ENCODE measurements around the gene SPATA31D4. TPM values are rescaled to one million over a fixed set of nuclear protein-coding genes. Genes with fewer than 3 reads are reported as not detected.
"Not testable (repeated sequence)": the region's sequence is repeated elsewhere in the genome, so short reads cannot be mapped to it uniquely, and the experiment has no call there.

SPATA31D4 gene
- total RNA-seq, 4 donors from 2014 or later = not detected

DNA sequence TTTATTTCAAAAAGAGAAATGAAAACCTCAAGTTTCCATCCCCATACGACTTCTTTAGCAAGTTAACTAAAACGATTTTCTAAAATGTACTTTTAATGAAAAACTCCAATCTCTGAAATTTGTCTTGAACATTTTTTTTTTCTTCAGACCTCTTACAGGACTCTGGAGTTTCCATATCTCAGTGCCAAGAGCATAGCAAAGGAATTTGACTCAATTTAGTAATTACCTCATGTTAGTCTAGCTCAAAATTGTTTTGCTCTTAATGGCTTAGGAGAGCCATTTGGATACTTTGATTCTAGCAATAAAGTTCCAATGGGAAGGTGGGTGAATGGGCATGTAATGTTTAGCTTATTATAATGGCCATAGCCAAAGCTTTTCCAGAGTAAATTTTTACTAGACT is 26.0 kb upstream of the SPATA31D4 start:
- no peaks in the 10 kb centered on the region for H3K9me3 ChIP-seq
- H3K4me1 ChIP-seq = no peaks in the 10 kb centered on the region
- no peaks in the 10 kb centered on the region for H3K27me3 ChIP-seq
- WGBS = 61% methylated on average over 2 of the region's 2 CpGs
- TF ChIP-seq, protein P1, sequence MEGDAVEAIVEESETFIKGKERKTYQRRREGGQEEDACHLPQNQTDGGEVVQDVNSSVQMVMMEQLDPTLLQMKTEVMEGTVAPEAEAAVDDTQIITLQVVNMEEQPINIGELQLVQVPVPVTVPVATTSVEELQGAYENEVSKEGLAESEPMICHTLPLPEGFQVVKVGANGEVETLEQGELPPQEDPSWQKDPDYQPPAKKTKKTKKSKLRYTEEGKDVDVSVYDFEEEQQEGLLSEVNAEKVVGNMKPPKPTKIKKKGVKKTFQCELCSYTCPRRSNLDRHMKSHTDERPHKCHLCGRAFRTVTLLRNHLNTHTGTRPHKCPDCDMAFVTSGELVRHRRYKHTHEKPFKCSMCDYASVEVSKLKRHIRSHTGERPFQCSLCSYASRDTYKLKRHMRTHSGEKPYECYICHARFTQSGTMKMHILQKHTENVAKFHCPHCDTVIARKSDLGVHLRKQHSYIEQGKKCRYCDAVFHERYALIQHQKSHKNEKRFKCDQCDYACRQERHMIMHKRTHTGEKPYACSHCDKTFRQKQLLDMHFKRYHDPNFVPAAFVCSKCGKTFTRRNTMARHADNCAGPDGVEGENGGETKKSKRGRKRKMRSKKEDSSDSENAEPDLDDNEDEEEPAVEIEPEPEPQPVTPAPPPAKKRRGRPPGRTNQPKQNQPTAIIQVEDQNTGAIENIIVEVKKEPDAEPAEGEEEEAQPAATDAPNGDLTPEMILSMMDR (IDR thresholded peaks at IDR 0.05) = no peak
- TF ChIP-seq POLR2A (IDR thresholded peaks at IDR 0.05) (no peak), EP300 (IDR thresholded peaks at IDR 0.05) (no peak), POLR2AphosphoS5 (IDR thresholded peaks at IDR 0.05) (no peak)
- DNase-seq (ENCODE audit: low spot score in 2 of 2) = no peak
- no peak overlapping the region for H3K4me3 ChIP-seq
- no peak overlapping the region for H3K27ac ChIP-seq
- H3K36me3 ChIP-seq = no peaks in the 10 kb centered on the region

DNA sequence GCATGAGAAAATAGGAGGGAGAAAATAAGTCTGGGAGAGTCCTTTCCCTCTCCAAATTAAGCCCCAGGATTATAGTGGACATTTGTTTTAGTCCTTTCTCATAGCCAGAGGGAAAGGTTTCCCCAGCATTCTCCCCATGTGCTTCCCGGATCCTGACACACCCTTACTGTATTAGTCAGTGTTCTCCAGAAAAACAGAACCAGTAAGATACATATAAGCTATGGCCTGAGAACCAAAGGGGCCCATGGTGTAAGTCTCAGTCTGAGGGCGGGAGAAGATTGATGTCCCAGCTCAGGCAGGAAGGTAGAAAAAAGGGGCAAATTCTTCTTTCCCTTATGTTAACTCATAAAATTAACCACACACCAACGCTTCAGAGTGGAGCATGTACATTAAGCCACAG is 25.6 kb upstream of the SPATA31D4 start:
- Histone ChIP-seq H3K4me3 (no peak overlapping the region), H3K9me3 (no peaks in the 10 kb centered on the region), H3K27ac (no peak overlapping the region), H3K27me3 (no peaks in the 10 kb centered on the region), H3K4me1 (no peaks in the 10 kb centered on the region), H3K36me3 (no peaks in the 10 kb centered on the region)
- WGBS = 71% methylated on average over 3 of the region's 3 CpGs
- no peak for DNase-seq (ENCODE audit: low spot score in 2 of 2)
- TF ChIP-seq POLR2AphosphoS5 (IDR thresholded peaks at IDR 0.05) (no peak), POLR2A (IDR thresholded peaks at IDR 0.05) (no peak), EP300 (IDR thresholded peaks at IDR 0.05) (no peak)
- TF ChIP-seq, protein P1 (IDR thresholded peaks at IDR 0.05) = no peak

DNA sequence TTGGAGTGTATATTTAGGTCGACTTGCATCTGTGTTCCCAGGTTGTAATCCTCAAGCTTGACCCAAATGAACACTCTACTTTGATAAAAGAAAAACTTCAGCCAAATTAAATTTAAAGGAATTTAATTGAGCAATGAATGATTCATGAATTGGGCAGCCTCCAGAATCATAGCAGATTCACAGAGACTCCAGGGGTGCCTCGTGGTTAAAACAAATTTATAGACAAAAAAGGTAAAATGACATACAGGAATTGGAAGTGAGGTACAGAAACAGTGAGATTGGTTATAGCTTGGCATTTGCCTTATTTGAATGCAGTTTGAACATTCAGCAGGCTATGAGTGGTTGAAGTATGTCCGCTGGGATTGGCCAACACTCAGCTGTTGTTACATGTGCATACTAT is 21.6 kb upstream of the SPATA31D4 start:
- no peak overlapping the region for H3K4me3 ChIP-seq
- no peaks in the 10 kb centered on the region for H3K36me3 ChIP-seq
- H3K27ac ChIP-seq = no peak overlapping the region
- WGBS = 56% methylated on average over 3 of the region's 3 CpGs
- no peak for DNase-seq (ENCODE audit: low spot score in 2 of 2)
- H3K9me3 ChIP-seq = no peaks in the 10 kb centered on the region
- no peak for TF ChIP-seq POLR2AphosphoS5 (IDR thresholded peaks at IDR 0.05)
- TF ChIP-seq POLR2A (IDR thresholded peaks at IDR 0.05) = no peak
- TF ChIP-seq EP300 (IDR thresholded peaks at IDR 0.05) = no peak
- TF ChIP-seq, protein P1 (IDR thresholded peaks at IDR 0.05) = no peak
- H3K27me3 ChIP-seq = no peaks in the 10 kb centered on the region
- no peaks in the 10 kb centered on the region for H3K4me1 ChIP-seq

DNA sequence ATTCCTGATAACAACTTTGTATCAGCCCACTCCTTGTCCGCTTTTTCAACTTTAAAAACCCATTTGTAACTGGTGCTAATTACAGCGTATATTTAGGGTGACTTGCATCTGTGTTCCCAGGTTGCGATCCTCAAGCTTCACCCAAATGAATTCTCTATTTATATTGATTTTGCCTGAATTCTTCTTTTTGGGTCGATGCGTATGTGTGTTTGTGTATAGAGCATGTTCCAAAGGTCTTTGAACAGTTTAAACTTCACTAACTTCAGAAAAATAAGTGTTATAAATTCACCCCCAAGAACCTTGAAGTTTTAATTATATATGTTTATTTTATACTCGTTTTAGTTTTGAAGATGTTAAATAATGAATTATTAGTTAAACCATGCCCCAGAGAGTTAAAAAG is 16.1 kb upstream of the SPATA31D4 start:
- DNase-seq (ENCODE audit: low spot score in 2 of 2) = no peak
- TF ChIP-seq, protein P1 (IDR thresholded peaks at IDR 0.05) = no peak
- TF ChIP-seq POLR2AphosphoS5 (IDR thresholded peaks at IDR 0.05) (no peak), EP300 (IDR thresholded peaks at IDR 0.05) (no peak), POLR2A (IDR thresholded peaks at IDR 0.05) (no peak)
- Histone ChIP-seq H3K27ac (no peak overlapping the region), H3K9me3 (no peaks in the 10 kb centered on the region), H3K4me3 (no peak overlapping the region), H3K4me1 (no peaks in the 10 kb centered on the region), H3K36me3 (no peaks in the 10 kb centered on the region), H3K27me3 (no peaks in the 10 kb centered on the region)
- 93% methylated on average over 6 of the region's 6 CpGs for WGBS

DNA sequence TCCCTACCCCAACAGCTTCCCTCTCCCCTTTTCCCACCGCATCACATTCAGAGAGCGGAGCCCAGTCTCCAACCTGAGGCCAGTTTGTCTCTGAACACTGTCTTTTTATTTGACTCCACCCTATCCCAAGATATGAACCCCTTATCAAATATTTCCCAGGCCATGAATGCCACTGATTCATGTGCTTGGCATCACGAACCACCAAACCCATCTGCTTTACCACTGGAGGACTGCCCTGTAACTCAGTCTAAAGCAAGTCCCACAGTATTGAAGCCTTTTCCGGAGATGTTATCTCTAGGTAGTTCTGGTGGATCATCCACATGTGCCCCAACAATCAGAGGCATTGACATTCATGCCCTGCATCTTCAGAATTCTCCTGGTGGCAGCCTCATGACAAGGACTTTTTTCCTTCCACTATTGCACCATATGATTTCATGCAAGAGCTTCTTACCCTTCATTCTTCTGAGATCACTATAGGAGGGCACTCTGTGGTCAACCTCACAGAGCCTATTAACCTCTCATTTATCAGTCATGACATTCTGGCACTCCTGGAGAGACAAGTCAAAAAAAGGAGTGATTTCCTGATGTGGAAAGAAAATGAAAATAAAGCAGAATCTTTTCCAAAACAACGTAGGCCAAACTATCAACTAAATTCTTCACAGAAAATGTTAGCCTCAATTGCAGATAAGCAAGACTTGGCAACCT is 12.3 kb upstream of the SPATA31D4 start:
- no peaks in the 10 kb centered on the region for H3K4me1 ChIP-seq
- DNase-seq (ENCODE audit: low spot score in 2 of 2) = no peak
- WGBS = 96% methylated on average over 5 of the region's 5 CpGs
- H3K36me3 ChIP-seq = no peaks in the 10 kb centered on the region
- H3K27ac ChIP-seq = no peak overlapping the region
- no peaks in the 10 kb centered on the region for H3K9me3 ChIP-seq
- H3K27me3 ChIP-seq = no peaks in the 10 kb centered on the region
- H3K4me3 ChIP-seq = no peak overlapping the region
- TF ChIP-seq EP300 (IDR thresholded peaks at IDR 0.05) = no peak
- TF ChIP-seq POLR2A (IDR thresholded peaks at IDR 0.05) = no peak
- TF ChIP-seq POLR2AphosphoS5 (IDR thresholded peaks at IDR 0.05) = no peak
- TF ChIP-seq, protein P1 (IDR thresholded peaks at IDR 0.05) = no peak

DNA sequence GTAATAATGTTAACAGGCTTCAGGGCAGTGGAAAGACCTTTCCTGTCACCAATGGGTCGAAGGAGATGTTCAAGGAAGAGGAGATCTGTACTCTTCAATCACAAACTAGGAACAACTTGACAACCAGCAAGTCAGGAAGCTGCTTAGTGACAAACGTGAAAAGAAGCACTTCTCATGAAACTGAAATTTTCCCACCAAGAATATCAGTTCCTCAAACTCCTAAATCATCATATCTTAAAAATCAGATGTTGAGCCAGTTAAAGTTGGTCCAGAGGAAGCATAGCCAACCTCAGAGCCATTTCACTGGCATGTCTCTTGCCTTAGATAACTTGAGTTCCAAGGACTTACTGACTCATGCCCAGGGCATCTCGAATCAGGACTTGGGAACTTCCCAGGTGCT is 9.7 kb upstream of the SPATA31D4 start:
- H3K9me3 ChIP-seq; H3K4me1 ChIP-seq; H3K4me3 ChIP-seq; H3K27ac ChIP-seq; DNase-seq (ENCODE audit: low spot score in 2 of 2); H3K36me3 ChIP-seq; H3K27me3 ChIP-seq: not testable (repeated sequence)
- 100% methylated on average over 1 of the region's 3 CpGs for WGBS

DNA sequence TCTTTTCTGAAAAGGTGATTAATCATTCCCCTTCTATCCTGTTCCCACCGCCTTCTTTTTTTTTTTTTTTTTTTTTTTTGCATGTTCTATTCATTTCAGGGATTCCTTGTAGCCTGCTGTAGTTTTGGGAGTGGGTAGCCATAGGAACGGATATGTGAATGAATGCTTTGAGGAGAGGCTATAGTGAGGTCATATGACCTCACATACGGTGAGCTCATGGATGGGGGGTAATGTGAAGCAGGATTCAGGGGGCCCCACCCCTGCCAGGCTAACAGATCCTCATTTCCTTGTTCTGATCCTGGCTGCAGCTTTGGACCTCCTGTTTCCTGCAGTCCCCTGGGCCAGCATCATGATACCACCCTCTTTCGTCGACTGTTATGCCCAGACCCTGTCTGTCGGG is 1.9 kb downstream of the SPATA31D4 start:
- H3K9me3 ChIP-seq; H3K4me3 ChIP-seq; DNase-seq (ENCODE audit: low spot score in 2 of 2); H3K27ac ChIP-seq; H3K4me1 ChIP-seq; H3K36me3 ChIP-seq; H3K27me3 ChIP-seq: not testable (repeated sequence)
- no CpG with 5 or more reads among the region's 6 CpGs for WGBS

DNA sequence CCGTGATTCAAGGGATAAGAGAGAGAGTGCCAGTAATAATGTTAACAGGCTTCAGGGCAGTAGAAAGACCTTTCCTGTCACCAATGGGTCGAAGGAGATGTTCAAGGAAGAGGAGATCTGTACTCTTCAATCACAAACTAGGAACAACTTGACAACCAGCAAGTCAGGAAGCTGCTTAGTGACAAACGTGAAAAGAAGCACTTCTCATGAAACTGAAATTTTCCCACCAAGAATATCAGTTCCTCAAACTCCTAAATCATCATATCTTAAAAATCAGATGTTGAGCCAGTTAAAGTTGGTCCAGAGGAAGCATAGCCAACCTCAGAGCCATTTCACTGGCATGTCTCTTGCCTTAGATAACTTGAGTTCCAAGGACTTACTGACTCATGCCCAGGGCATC is 5.3 kb downstream of the SPATA31D4 start:
- WGBS = no CpG with 5 or more reads among the region's 3 CpGs

More for the DNA sequence above, 5.3 kb downstream of the SPATA31D4 start:
- H3K27ac ChIP-seq; DNase-seq (ENCODE audit: low spot score in 2 of 2); H3K4me3 ChIP-seq; H3K36me3 ChIP-seq; H3K27me3 ChIP-seq; H3K4me1 ChIP-seq; H3K9me3 ChIP-seq: not testable (repeated sequence)
